Panc1 (cell line): ENCODE data around the gene AMD1. TPM values are rescaled to one million over a fixed set of nuclear protein-coding genes. Genes with fewer than 3 reads are reported as not detected.

Source experiments
- ATAC-seq: fragments of 200-7000 bp; cut with Tn5 transposase; 2 replicates; pipeline ENCODE4 v1.9.1; 2020; ENCODE audit warnings: mild to moderate bottlenecking, moderate library complexity
- BruUV-seq: library from RNA; stranded (reverse); fragments of 400-500 nt; replicated peaks from 2 replicates; lab custom pipeline; 2021; lab: Mats Ljungman, UMichigan
- CTCF ChIA-PET: fragments of 300-600 bp; sonication (Branson Sonifier 250); formaldehyde crosslinking; loops from one replicate; lab custom pipeline; 2022; ENCODE audit warnings: antibody characterized with exemption; lab: Charles Lee
- POLR2A ChIA-PET: fragments of 300-600 bp; sonication (Branson Sonifier 250); formaldehyde crosslinking; loops from one replicate; lab custom pipeline; 2022; ENCODE audit warnings: antibody characterized with exemption; lab: Charles Lee
- DNase-seq: peaks from one replicate; pipeline ENCODE4 v3.0.0-alpha.2; 2010; ENCODE audit warnings: low read depth, low spot score
- H3K27ac ChIP-seq: 2 replicates; pipeline ENCODE4 v1.5.1; 2011; ENCODE audit warnings: mild to moderate bottlenecking, low read length, inconsistent platforms
- H3K27me3 ChIP-seq: fragments of 200-500 bp; sonication (Bioruptor generic); 2 replicates; pipeline ENCODE4 v1.6.0; 2014; ENCODE audit warnings: low read length, inconsistent platforms; ENCODE audit not compliant: control insufficient read depth, insufficient read depth
- H3K36me3 ChIP-seq: fragments of 200-500 bp; sonication (Bioruptor generic); 2 replicates; pipeline ENCODE4 v1.5.1; 2014; ENCODE audit warnings: inconsistent platforms, mild to moderate bottlenecking, low read length, moderate library complexity; ENCODE audit not compliant: control insufficient read depth, insufficient read depth
- H3K4me1 ChIP-seq: 2 replicates; pipeline ENCODE4 v1.5.1; 2011; ENCODE audit warnings: inconsistent platforms, mild to moderate bottlenecking, low read length, moderate library complexity; ENCODE audit not compliant: control insufficient read depth, insufficient read depth
- H3K4me3 ChIP-seq, 2 experiments: 2 replicates each; pipeline ENCODE4 v1.5.1; 2011 to 2012; ENCODE audit warnings: low read depth in 2 of 2, low read length in 2 of 2, mild to moderate bottlenecking in 2 of 2, inconsistent platforms in 1 of 2, moderate library complexity in 1 of 2
- H3K9me3 ChIP-seq: fragments of 200-500 bp; sonication (Bioruptor generic); 2 replicates; pipeline ENCODE4 v1.5.1; 2014; ENCODE audit warnings: low read depth, mild to moderate bottlenecking, inconsistent platforms, low read length, moderate library complexity; ENCODE audit not compliant: control insufficient read depth, insufficient read depth
- CTCF ChIP-seq: fragments of 450-650 bp; IDR thresholded peaks from 2 replicates; pipeline ENCODE4 v1.5.1; 2017; ENCODE audit warnings: mild to moderate bottlenecking
- POLR2AphosphoS5 ChIP-seq: IDR thresholded peaks from 2 replicates; pipeline ENCODE4 v1.6.1; 2012; ENCODE audit warnings: mild to moderate bottlenecking, low read depth, low read length, moderate library complexity
- REST ChIP-seq, 2 experiments: IDR thresholded peaks; 2 replicates each; pipeline ENCODE4 v1.6.1; 2011 to 2012; ENCODE audit warnings: low read depth in 2 of 2, control low read depth in 1 of 2, low read length in 1 of 2, mild to moderate bottlenecking in 1 of 2, moderate library complexity in 1 of 2; ENCODE audit not compliant: insufficient read depth in 1 of 2
- SIN3A ChIP-seq: IDR thresholded peaks from 2 replicates; pipeline ENCODE4 v1.6.1; 2012; ENCODE audit warnings: low read depth, mild to moderate bottlenecking, low read length, moderate library complexity, borderline replicate concordance; ENCODE audit not compliant: insufficient read depth
- TCF7L2 ChIP-seq: IDR thresholded peaks from 2 replicates; pipeline ENCODE4 v1.6.1; 2011; ENCODE audit warnings: mild to moderate bottlenecking, low read depth, low read length, inconsistent platforms
- in situ Hi-C: cut with HindIII; loops from 2 replicates; pipeline ENCODE4 v1.10.0; 2016; ENCODE audit warnings: low sequenced_read_pairs, low pct_unique_long_range_greater_than_20kb
- intact Hi-C: fragments of 100-400 bp; cut with micrococcal nuclease; formaldehyde crosslinking; loops from one replicate; pipeline ENCODE4 v1.10.0; 2022; ENCODE audit not compliant: unreplicated experiment
- total RNA-seq: library from RNA; stranded (reverse); gene quantifications from one replicate; pipeline ENCODE4 v1.2.1, GENCODE V29; 2021; ENCODE audit not compliant: unreplicated experiment

Gene AMD1
- total RNA-seq, 1 experiment from 2014 or later = 81.7 TPM

- BruUV-seq = no TSS peak
- intact Hi-C loops = no loop called here
- Histone ChIP-seq H3K27ac (no peak overlapping the region), H3K36me3 (no peaks in the 10 kb centered on the region), H3K27me3 (no peaks in the 10 kb centered on the region), H3K4me3 (no peak overlapping the region), H3K4me1 (peaks cover 68% of the 10 kb centered on the region), H3K9me3 (no peaks in the 10 kb centered on the region)
- in situ Hi-C loops = no loop called here
- ChIA-PET CTCF (interaction anchor here (0.6 kb wide), 1 partner anchor 213 kb away, joined by 3 read pairs; no protein-coding TSS in a partner anchor), POLR2A (interaction anchor here (0.5 to 0.6 kb wide), 3 partner anchors 13 to 230 kb away, joined by 3 to 8 read pairs (median 4); no protein-coding TSS in a partner anchor)
- DNase-seq (no peak), ATAC-seq (no peak)
- TF ChIP-seq CTCF (no peak), SIN3A (no peak), TCF7L2 (no peak), REST (IDR thresholded peaks at IDR 0.05; ENCODE audit: insufficient read depth in 1 of 2, low read depth in 2 of 2, low read length in 1 of 2) (no peak), POLR2AphosphoS5 (no peak)
Observed at GRCh38 chr6:110882274-110882619, 7.7 kb downstream of the AMD1 start.

- no peak for DNase-seq
- ChIA-PET POLR2A (no interaction called here), CTCF (interaction anchor here (0.8 kb wide), 1 partner anchor 209 kb away, joined by 3 read pairs; no protein-coding TSS in a partner anchor)
- Histone ChIP-seq H3K9me3 (no peaks in the 10 kb centered on the region), H3K27me3 (no peaks in the 10 kb centered on the region), H3K36me3 (no peaks in the 10 kb centered on the region), H3K4me3 (no peak overlapping the region), H3K4me1 (peaks cover 60% of the 10 kb centered on the region), H3K27ac (no peak overlapping the region)
- TF ChIP-seq TCF7L2 = no peak
- no peak for TF ChIP-seq CTCF
- 0 out of 2 replicates have a peak, but pooled peaks have one; percentile 11 for TF ChIP-seq POLR2AphosphoS5
- TF ChIP-seq REST (IDR thresholded peaks at IDR 0.05; ENCODE audit: insufficient read depth in 1 of 2, low read depth in 2 of 2, low read length in 1 of 2) = no peak
- TF ChIP-seq SIN3A = no peak
- ATAC-seq = no peak
- intact Hi-C loops = no loop called here
- BruUV-seq = no TSS peak
- in situ Hi-C loops = no loop called here
Observed at GRCh38 chr6:110882824-110883554, 8.4 kb downstream of the AMD1 start.
